HepG2 (cell line): Measurements from ENCODE around the gene RARG. TPM values are rescaled to one million over a fixed set of nuclear protein-coding genes. Genes with fewer than 3 reads are reported as not detected.
A peak's percentile ranks its signal among the peaks of the same experiment; 100 is the strongest.

Experiments
- ATF7 ChIP-seq, 2 experiments: fragments of 450-650 bp in 1 of 2; sonication (generic) in 1 of 2; formaldehyde crosslinking in 1 of 2; IDR thresholded peaks; 2 replicates each; pipeline versions ENCODE4 v1.4.0 to v1.6.1; 2016 to 2020; ENCODE audit warnings: antibody characterized with exemption in 1 of 2, mild to moderate bottlenecking in 1 of 2, missing genetic modification reagents in 1 of 2
- BHLHE40 ChIP-seq: IDR thresholded peaks from 2 replicates; pipeline ENCODE4 v1.6.1; 2011; ENCODE audit warnings: low read length, improper control_type of control experiment
- CEBPG ChIP-seq: IDR thresholded peaks from 2 replicates; pipeline ENCODE4 v1.6.1; 2016
- CSRNP2 ChIP-seq: sonication (generic); formaldehyde crosslinking; conservative IDR thresholded peaks from 2 replicates; pipeline ENCODE4 v1.8.0; 2022; ENCODE audit warnings: low read depth, missing genetic modification reagents
- ESRRA ChIP-seq: sonication (generic); formaldehyde crosslinking; IDR thresholded peaks from 2 replicates; pipeline ENCODE4 v1.5.1; 2020; ENCODE audit warnings: mild to moderate bottlenecking, low read depth, missing genetic modification reagents
- FOXA1 ChIP-seq, 2 experiments: fragments of 450-650 bp in 1 of 2; sonication (generic) in 1 of 2; formaldehyde crosslinking in 1 of 2; IDR thresholded peaks; 2 replicates each; pipeline versions ENCODE4 v1.4.0 to v1.6.1; 2016 to 2020; ENCODE audit warnings: missing genetic modification reagents in 1 of 2
- FOXP4 ChIP-seq: sonication (generic); formaldehyde crosslinking; IDR thresholded peaks from 2 replicates; pipeline ENCODE4 v1.4.0; 2020; ENCODE audit warnings: missing genetic modification reagents
- JARID2 ChIP-seq: sonication (generic); formaldehyde crosslinking; IDR thresholded peaks from 2 replicates; pipeline ENCODE4 v1.8.1; 2023; ENCODE audit warnings: missing genetic modification reagents, inconsistent platforms; ENCODE audit not compliant: insufficient replicate concordance
- KDM5B ChIP-seq: sonication (generic); formaldehyde crosslinking; IDR thresholded peaks from 2 replicates; pipeline ENCODE4 v1.4.0; 2020; ENCODE audit warnings: missing genetic modification reagents, mild to moderate bottlenecking, borderline replicate concordance
- KLF15 ChIP-seq: sonication (generic); formaldehyde crosslinking; IDR thresholded peaks from 2 replicates; pipeline ENCODE4 v1.8.1; 2023; ENCODE audit warnings: borderline replicate concordance, mild to moderate bottlenecking, inconsistent platforms, missing genetic modification reagents, mixed read lengths
- MIER3 ChIP-seq: IDR thresholded peaks from 2 replicates; pipeline ENCODE4 v1.6.1; 2016; ENCODE audit warnings: missing compliant biosample characterization, borderline replicate concordance
- NFKBIZ ChIP-seq: IDR thresholded peaks from 2 replicates; pipeline ENCODE4 v1.6.1; 2018; ENCODE audit warnings: missing genetic modification reagents, missing compliant biosample characterization
- SALL1 ChIP-seq: sonication (generic); formaldehyde crosslinking; IDR thresholded peaks from 2 replicates; pipeline ENCODE4 v1.8.0; 2022; ENCODE audit warnings: mild to moderate bottlenecking, missing genetic modification reagents
- TOPORS ChIP-seq: sonication (generic); formaldehyde crosslinking; IDR thresholded peaks from 2 replicates; pipeline ENCODE4 v1.8.0; 2023; ENCODE audit warnings: mild to moderate bottlenecking, missing genetic modification reagents
- TSC22D2 ChIP-seq: sonication (generic); formaldehyde crosslinking; IDR thresholded peaks from 2 replicates; pipeline ENCODE4 v1.5.1; 2020; ENCODE audit warnings: missing genetic modification reagents, mild to moderate bottlenecking, borderline replicate concordance
- ZHX1 ChIP-seq: sonication (generic); formaldehyde crosslinking; IDR thresholded peaks from 2 replicates; pipeline ENCODE4 v1.8.1; 2022; ENCODE audit warnings: low read depth, mild to moderate bottlenecking, missing genetic modification reagents
- ZKSCAN8 ChIP-seq: IDR thresholded peaks from 2 replicates; pipeline ENCODE4 v1.6.1; 2016; ENCODE audit warnings: borderline replicate concordance, missing genetic modification reagents, missing compliant biosample characterization
- ZNF430 ChIP-seq: sonication (generic); formaldehyde crosslinking; IDR thresholded peaks from 2 replicates; pipeline ENCODE4 v1.9.0; 2021; ENCODE audit warnings: mild to moderate bottlenecking, missing genetic modification reagents
- ZNF513 ChIP-seq: sonication (generic); formaldehyde crosslinking; conservative IDR thresholded peaks from 2 replicates; pipeline ENCODE4 v1.5.0; 2020; ENCODE audit warnings: missing genetic modification reagents
- ZNF562 ChIP-seq: sonication (generic); formaldehyde crosslinking; IDR thresholded peaks from 2 replicates; pipeline ENCODE4 v1.8.0; 2022; ENCODE audit warnings: missing genetic modification reagents, borderline replicate concordance
- ZNF839 ChIP-seq: sonication (generic); formaldehyde crosslinking; IDR thresholded peaks from 2 replicates; pipeline ENCODE4 v1.4.0; 2020; ENCODE audit warnings: missing genetic modification reagents, mild to moderate bottlenecking, borderline replicate concordance
- polyA plus RNA-seq, 8 experiments: library from polyadenylated mRNA; depleted of rRNA in 3 of 8; stranded (reverse) in 7 of 8; unstranded in 1 of 8; fragments of >200 nt; fragmentation: Illumina TruSeq in 4 of 8; extraction: Trizol in 4 of 8; gene quantifications; 2 replicates each; pipeline versions ENCODE4 v1.2.1 to v1.2.3, GENCODE V29; 2011 to 2016; ENCODE audit warnings: low read depth in 4 of 8, missing spikeins in 1 of 8, mixed read lengths in 1 of 8; ENCODE audit not compliant: insufficient read depth in 1 of 8
- total RNA-seq, 5 experiments: library from RNA; depleted of rRNA; stranded (reverse); fragments of >200 nt; fragmentation: Illumina TruSeq; extraction: Trizol; gene quantifications; 2 replicates each; pipeline ENCODE4 v1.2.3, GENCODE V29; 2016; ENCODE audit warnings: low read depth in 1 of 5

The RARG gene
- total and polyA plus RNA-seq, 2 of the 13 experiments (the other 11 are each of a cell fraction or from before 2014, with no cell fraction given), result 0.77 to 1.5 TPM

- TF ChIP-seq ZNF513 (CRISPR knock-in tag), result no peak
- TF ChIP-seq JARID2 (CRISPR knock-in tag), result no peak
- peak; percentile 99 for TF ChIP-seq CEBPG (CRISPR knock-in tag)
- no peak for TF ChIP-seq ZNF839
- TF ChIP-seq KDM5B (CRISPR knock-in tag), result no peak
- TF ChIP-seq ZHX1, result no peak
- TF ChIP-seq NFKBIZ (CRISPR knock-in tag), result no peak
- TF ChIP-seq ZKSCAN8 (CRISPR knock-in tag), result peak; percentile 86
- TF ChIP-seq SALL1, result peak; percentile 89
- no peak for TF ChIP-seq BHLHE40
- TF ChIP-seq ATF7 (IDR thresholded peaks at IDR 0.05), result peak; percentile 23; the same call in 1 of the 2 replicates
- TF ChIP-seq ATF7 (CRISPR knock-in tag; IDR thresholded peaks at IDR 0.05), result 0 out of 2 replicates have a peak, but pooled peaks have one; percentile 29
- no peak for TF ChIP-seq ZNF562 (CRISPR knock-in tag)
- TF ChIP-seq MIER3 (CRISPR knock-in tag), result 0 out of 2 replicates have a peak, but pooled peaks have one; percentile 64
- TF ChIP-seq CSRNP2 (CRISPR knock-in tag), result no peak
- TF ChIP-seq TSC22D2, result no peak
- no peak for TF ChIP-seq KLF15
- TF ChIP-seq FOXA1 (IDR thresholded peaks at IDR 0.05), result no peak
- peak; percentile 82 for TF ChIP-seq FOXA1 (CRISPR knock-in tag; IDR thresholded peaks at IDR 0.05)
- no peak for TF ChIP-seq ESRRA (CRISPR knock-in tag)
- TF ChIP-seq FOXP4 (CRISPR knock-in tag), result peak; percentile 64
- TF ChIP-seq ZNF430 (CRISPR knock-in tag), result no peak; the same call in 1 of the 2 replicates
- TF ChIP-seq TOPORS (CRISPR knock-in tag), result no peak
Observed at GRCh38 chr12:53174881-53175491, 57.0 kb downstream of the RARG start (continued).
